OCI-LY1 (cell line): ENCODE measurements around the gene ZNF747.

Experiments used
- H2AFZ ChIP-seq: fragments of 200-600 bp; sonication (generic), shearing (Covaris generic); 2 replicates; pipeline ENCODE4 v1.6.0; 2014; ENCODE audit warnings: antibody characterized with exemption, mild to moderate bottlenecking, low read length
- H3F3A ChIP-seq: fragments of 200-600 bp; sonication (generic), shearing (Covaris generic); 2 replicates; pipeline ENCODE4 v1.6.0; 2014; ENCODE audit warnings: mild to moderate bottlenecking, antibody characterized with exemption, low read length, moderate library complexity; ENCODE audit not compliant: insufficient read depth
- H3K27ac ChIP-seq: fragments of 200-600 bp; sonication (generic); 2 replicates; pipeline ENCODE4 v1.5.1; 2014; ENCODE audit warnings: low read length, mixed run types, mild to moderate bottlenecking, low read depth; ENCODE audit not compliant: poor library complexity, severe bottlenecking
- H3K27me3 ChIP-seq: fragments of 200-600 bp; sonication (generic); 2 replicates; pipeline ENCODE4 v1.6.0; 2014; ENCODE audit warnings: antibody characterized with exemption, mild to moderate bottlenecking, low read length, moderate library complexity; ENCODE audit not compliant: insufficient read depth
- H3K36me3 ChIP-seq: fragments of 200-600 bp; sonication (generic); 2 replicates; pipeline ENCODE4 v1.6.1; 2014; ENCODE audit warnings: mild to moderate bottlenecking, antibody characterized with exemption, low read length, moderate library complexity, mixed read lengths; ENCODE audit not compliant: insufficient read depth
- H3K4me1 ChIP-seq: fragments of 200-600 bp; sonication (generic); 2 replicates; pipeline ENCODE4 v1.5.1; 2014; ENCODE audit warnings: mild to moderate bottlenecking, low read length, moderate library complexity; ENCODE audit not compliant: insufficient read depth, severe bottlenecking
- H3K4me2 ChIP-seq: fragments of 200-600 bp; sonication (generic), shearing (Covaris generic); 2 replicates; pipeline ENCODE4 v1.6.1; 2014; ENCODE audit warnings: low read length
- H3K4me3 ChIP-seq: fragments of 200-600 bp; sonication (generic); 2 replicates; pipeline ENCODE4 v1.5.1; 2014; ENCODE audit warnings: low read length, low read depth, mild to moderate bottlenecking, mixed read lengths; ENCODE audit not compliant: poor library complexity, severe bottlenecking
- H3K79me2 ChIP-seq: fragments of 200-600 bp; shearing (Covaris generic); 2 replicates; pipeline ENCODE4 v1.6.1; 2016; ENCODE audit warnings: mixed run types, low read length, mixed read lengths; ENCODE audit not compliant: insufficient read depth
- H3K9ac ChIP-seq: fragments of 200-600 bp; sonication (generic), shearing (Covaris generic); 2 replicates; pipeline ENCODE4 v1.6.1; 2014; ENCODE audit warnings: mild to moderate bottlenecking, low read length, mixed read lengths
- H3K9me2 ChIP-seq: fragments of 200-600 bp; sonication (generic), shearing (Covaris generic); 2 replicates; pipeline ENCODE4 v1.6.1; 2014; ENCODE audit warnings: low read depth, mild to moderate bottlenecking, low read length, mixed read lengths
- H3K9me3 ChIP-seq: fragments of 200-600 bp; shearing (Covaris generic); 2 replicates; pipeline ENCODE4 v1.6.1; 2014; ENCODE audit warnings: low read length, mixed read lengths
- H4K20me1 ChIP-seq: fragments of 200-600 bp; sonication (generic), shearing (Covaris generic); 2 replicates; pipeline ENCODE4 v1.6.0; 2016; ENCODE audit warnings: mild to moderate bottlenecking, low read length; ENCODE audit not compliant: insufficient read depth
- CTCF ChIP-seq: fragments of 200-600 bp; sonication (generic), shearing (Covaris generic); IDR thresholded peaks from 2 replicates; pipeline ENCODE4 v1.5.1; 2017; ENCODE audit warnings: mild to moderate bottlenecking, antibody characterized with exemption, low read length, moderate library complexity, mixed read lengths
- EZH2 ChIP-seq: fragments of 200-600 bp; sonication (generic), shearing (Covaris generic); IDR thresholded peaks from 2 replicates; pipeline ENCODE4 v1.8.0; 2017; ENCODE audit warnings: borderline replicate concordance, mixed run types, mild to moderate bottlenecking, antibody characterized with exemption, low read length, moderate library complexity, mixed read lengths

The ZNF747 gene

GRCh38 chr16:30499284-30499683, 35.4 kb downstream of the ZNF747 start:
- H3K9ac ChIP-seq, result no peak overlapping the region
- H3K4me3 ChIP-seq, result no peak overlapping the region
- H3K36me3 ChIP-seq, result peaks cover 73% of the 10 kb centered on the region
- H3K79me2 ChIP-seq, result no peaks in the 10 kb centered on the region
- no peaks in the 10 kb centered on the region for H3F3A ChIP-seq
- TF ChIP-seq CTCF, result no peak
- TF ChIP-seq EZH2, result no peak
- no peaks in the 10 kb centered on the region for H4K20me1 ChIP-seq
- no peak overlapping the region for H3K27ac ChIP-seq
- no peaks in the 10 kb centered on the region for H3K9me3 ChIP-seq
- H3K4me2 ChIP-seq, result no peak overlapping the region
- no peak overlapping the region for H2AFZ ChIP-seq
- no peaks in the 10 kb centered on the region for H3K4me1 ChIP-seq
- no peaks in the 10 kb centered on the region for H3K27me3 ChIP-seq
- H3K9me2 ChIP-seq, result no peaks in the 10 kb centered on the region

- no peaks in the 10 kb centered on the region for H3K9me2 ChIP-seq
- peaks cover 77% of the 10 kb centered on the region for H3K36me3 ChIP-seq
- H3K9me3 ChIP-seq, result no peaks in the 10 kb centered on the region
- no peak overlapping the region for H3K4me3 ChIP-seq
- no peak overlapping the region for H3K27ac ChIP-seq
- H3F3A ChIP-seq, result no peaks in the 10 kb centered on the region
- H2AFZ ChIP-seq, result no peak overlapping the region
- no peak overlapping the region for H3K4me2 ChIP-seq
- H3K4me1 ChIP-seq, result no peaks in the 10 kb centered on the region
- no peak for TF ChIP-seq CTCF
- TF ChIP-seq EZH2, result no peak
- H4K20me1 ChIP-seq, result no peaks in the 10 kb centered on the region
- H3K9ac ChIP-seq, result no peak overlapping the region
- no peaks in the 10 kb centered on the region for H3K79me2 ChIP-seq
- H3K27me3 ChIP-seq, result no peaks in the 10 kb centered on the region
Observed at GRCh38 chr16:30494709-30495108, 39.9 kb downstream of the ZNF747 start.

- no peak overlapping the region for H3K9ac ChIP-seq
- H3K4me3 ChIP-seq, result no peak overlapping the region
- no peak overlapping the region for H3K4me2 ChIP-seq
- H3F3A ChIP-seq, result no peaks in the 10 kb centered on the region
- no peaks in the 10 kb centered on the region for H4K20me1 ChIP-seq
- no peak overlapping the region for H2AFZ ChIP-seq
- H3K27ac ChIP-seq, result no peak overlapping the region
- H3K27me3 ChIP-seq, result no peaks in the 10 kb centered on the region
- TF ChIP-seq CTCF (no peak), EZH2 (no peak)
- H3K4me1 ChIP-seq, result no peaks in the 10 kb centered on the region
- H3K9me3 ChIP-seq, result no peaks in the 10 kb centered on the region
- H3K9me2 ChIP-seq, result no peaks in the 10 kb centered on the region
- no peaks in the 10 kb centered on the region for H3K79me2 ChIP-seq
- H3K36me3 ChIP-seq, result peaks cover 79% of the 10 kb centered on the region
Observed at GRCh38 chr16:30493941-30494488, 40.6 kb downstream of the ZNF747 start.
